ENCODE results near the gene SLC7A7.
"Not testable (repeated sequence)": the region's sequence is repeated elsewhere in the genome, so short reads cannot be mapped to it uniquely, and the experiment has no call there.

Gene SLC7A7

DNA sequence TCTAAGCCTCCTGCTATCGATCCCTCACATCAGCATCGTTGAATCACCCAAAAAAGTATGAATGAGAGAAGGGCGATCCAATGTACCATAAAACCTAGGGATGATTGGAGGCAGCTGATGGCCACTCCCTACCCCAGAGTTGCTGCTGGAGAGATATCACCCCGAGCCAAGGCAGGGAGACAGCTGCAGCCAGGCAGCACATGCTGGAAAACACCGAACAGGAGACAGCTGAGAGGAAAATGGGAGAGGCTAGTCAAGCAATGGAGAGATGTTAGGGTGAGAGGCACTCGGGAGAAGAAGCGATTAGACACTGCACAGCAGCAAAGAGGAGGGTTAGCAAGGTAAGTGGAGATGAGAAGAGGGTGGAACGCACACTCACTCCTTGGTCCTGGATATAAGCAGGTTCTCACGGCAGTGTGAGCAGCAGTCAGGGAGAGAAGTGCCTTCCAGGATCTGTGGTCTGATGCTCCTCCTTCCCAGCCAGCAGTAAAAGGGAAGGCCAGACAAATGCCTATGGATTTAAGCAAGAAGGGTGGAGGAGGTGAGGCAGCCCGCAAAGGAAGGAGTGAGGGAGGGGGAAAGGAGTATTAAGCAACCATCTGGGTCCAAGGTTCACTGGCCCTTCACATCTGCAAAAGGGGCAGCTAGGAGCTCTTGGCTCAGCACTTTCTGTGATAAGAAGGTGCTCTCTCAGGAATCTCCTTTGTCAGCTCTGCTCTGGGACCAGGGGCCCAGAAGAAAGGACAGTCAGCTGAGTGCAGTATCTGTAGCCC lies at the start of gene SLC7A7:
Gene SLC7A7, minus strand, starts transcription at position 495 of the 773 bp plus-strand sequence. CDS start 2,037 bp downstream, outside the sequence.
- Mint-ChIP-seq H3K4me1 (ENCODE audit: low read depth) (peaks cover 18% of the 10 kb centered on the region), H3K27me3 (ENCODE audit: low read depth) (peaks cover 6% of the 10 kb centered on the region), H3K9me3 (no peaks in the 10 kb centered on the region), H3K27ac (no peak within 1 kb of the TSS), H3K4me3 (no peak within 1 kb of the TSS), H3K36me3 (ENCODE audit: low read depth) (no peaks in the 10 kb centered on the region)
- no peak for DNase-seq (ENCODE audit: low spot score)

DNA sequence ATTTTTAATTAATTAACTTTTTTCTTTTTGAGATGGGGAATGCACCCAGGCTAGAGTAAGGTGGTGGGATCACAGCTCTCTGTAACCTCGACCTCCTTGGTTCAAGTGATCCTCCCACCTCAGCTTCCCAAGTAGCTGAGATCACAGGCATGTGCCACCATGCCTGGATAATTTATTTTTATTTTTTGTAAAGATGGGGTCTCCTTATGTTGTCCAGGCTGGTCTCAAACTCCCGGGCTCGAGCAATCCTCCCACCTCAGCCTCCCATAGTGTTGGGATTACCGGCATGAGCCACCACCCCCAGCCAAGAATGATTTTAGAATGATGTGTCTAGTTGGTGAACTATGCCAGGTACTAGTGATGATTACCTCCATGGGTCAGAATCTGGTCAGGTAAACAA lies 49.7 kb upstream of the SLC7A7 start:
- Mint-ChIP-seq H3K4me1 (ENCODE audit: low read depth) (no peaks in the 10 kb centered on the region), H3K36me3 (ENCODE audit: low read depth) (no peaks in the 10 kb centered on the region), H3K27ac (no peak overlapping the region), H3K27me3 (ENCODE audit: low read depth) (peaks cover 24% of the 10 kb centered on the region), H3K9me3 (peaks cover 7% of the 10 kb centered on the region), H3K4me3 (no peak overlapping the region)
- no peak for DNase-seq (ENCODE audit: low spot score)

GRCh38 chr14:22861651-22862050 lies 46.4 kb upstream of the SLC7A7 start:
- H3K4me1 Mint-ChIP-seq (ENCODE audit: low read depth) = peaks cover 8% of the 10 kb centered on the region
- H3K4me3 Mint-ChIP-seq = no peak overlapping the region
- DNase-seq (ENCODE audit: low spot score) = no peak
- H3K9me3 Mint-ChIP-seq = peaks cover 7% of the 10 kb centered on the region
- H3K36me3 Mint-ChIP-seq (ENCODE audit: low read depth) = no peaks in the 10 kb centered on the region
- no peak overlapping the region for H3K27ac Mint-ChIP-seq
- H3K27me3 Mint-ChIP-seq (ENCODE audit: low read depth) = peaks cover 39% of the 10 kb centered on the region

DNA sequence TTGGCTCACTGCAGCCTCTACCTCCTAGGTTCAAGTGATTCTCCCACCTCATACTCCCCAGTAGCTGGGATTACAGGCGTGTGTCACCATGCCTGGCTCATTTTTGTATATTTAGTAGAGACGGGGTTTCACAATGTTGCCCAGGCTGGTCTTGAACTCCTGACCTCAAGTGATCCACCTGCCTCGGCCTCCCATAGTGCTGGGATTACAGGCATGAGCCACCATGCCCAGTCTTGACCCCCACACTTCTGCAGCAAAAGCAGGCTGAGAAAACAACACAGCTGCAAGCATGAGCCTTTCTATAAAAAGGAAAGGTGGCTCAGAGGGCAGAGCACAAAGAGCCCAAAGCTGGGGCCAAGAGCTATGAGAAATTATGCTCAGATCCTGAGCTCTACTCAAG lies 45.1 kb upstream of the SLC7A7 start:
- not testable (repeated sequence) for DNase-seq (ENCODE audit: low spot score); H3K36me3 Mint-ChIP-seq (ENCODE audit: low read depth); H3K27ac Mint-ChIP-seq; H3K9me3 Mint-ChIP-seq; H3K4me3 Mint-ChIP-seq
- Mint-ChIP-seq H3K4me1 (ENCODE audit: low read depth) (peaks cover 11% of the 10 kb centered on the region), H3K27me3 (ENCODE audit: low read depth) (peaks cover 46% of the 10 kb centered on the region)

- Mint-ChIP-seq H3K9me3 (peaks cover 2% of the 10 kb centered on the region), H3K36me3 (ENCODE audit: low read depth) (peaks cover 2% of the 10 kb centered on the region), H3K4me1 (ENCODE audit: low read depth) (peaks cover 21% of the 10 kb centered on the region), H3K27ac (no peak overlapping the region), H3K27me3 (ENCODE audit: low read depth) (peaks cover 32% of the 10 kb centered on the region), H3K4me3 (no peak overlapping the region)
- no peak for DNase-seq (ENCODE audit: low spot score)
Observed at GRCh38 chr14:22856428-22856827, 41.2 kb upstream of the SLC7A7 start.

DNA sequence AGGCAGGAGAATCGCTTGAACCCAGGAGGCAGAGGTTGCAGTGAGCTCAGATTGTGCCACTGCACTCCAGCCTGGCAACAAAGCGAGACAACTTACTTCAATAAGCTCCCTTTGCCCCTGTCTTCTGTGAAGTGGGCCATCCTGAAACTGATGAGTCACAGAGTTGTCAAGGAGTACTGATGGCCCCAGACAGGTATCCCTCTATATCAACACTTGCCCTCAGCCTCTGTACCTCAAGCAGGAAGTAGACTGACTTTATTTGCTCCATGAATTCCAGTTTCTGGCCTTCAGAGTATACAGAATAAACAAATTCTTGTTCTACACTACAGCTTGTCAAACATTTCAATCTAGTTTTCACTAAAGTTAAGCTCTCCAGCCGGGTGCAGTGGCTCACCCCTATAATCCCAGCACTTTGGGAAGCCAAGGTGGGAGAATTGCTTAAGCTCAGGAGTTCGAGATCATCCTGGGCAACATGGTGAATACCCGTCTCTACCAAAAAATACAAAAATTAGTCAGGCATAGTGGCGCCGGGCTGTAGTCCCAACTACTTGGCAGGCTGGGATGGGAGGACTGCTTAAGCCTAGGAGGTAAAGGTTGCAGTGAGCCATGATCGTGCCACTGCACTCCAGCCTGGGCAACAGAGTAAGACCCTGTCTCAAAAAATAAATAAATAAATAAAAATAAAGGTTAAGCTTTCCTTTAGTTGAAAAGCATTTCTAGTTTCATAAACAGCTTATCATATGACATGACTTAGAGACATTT lies 39.9 kb upstream of the SLC7A7 start:
- H3K9me3 Mint-ChIP-seq = no peaks in the 10 kb centered on the region
- H3K4me3 Mint-ChIP-seq = no peak overlapping the region
- no peak for DNase-seq (ENCODE audit: low spot score)
- peaks cover 24% of the 10 kb centered on the region for H3K4me1 Mint-ChIP-seq (ENCODE audit: low read depth)
- H3K36me3 Mint-ChIP-seq (ENCODE audit: low read depth) = peaks cover 2% of the 10 kb centered on the region
- H3K27me3 Mint-ChIP-seq (ENCODE audit: low read depth) = peaks cover 25% of the 10 kb centered on the region
- H3K27ac Mint-ChIP-seq = no peak overlapping the region

DNA sequence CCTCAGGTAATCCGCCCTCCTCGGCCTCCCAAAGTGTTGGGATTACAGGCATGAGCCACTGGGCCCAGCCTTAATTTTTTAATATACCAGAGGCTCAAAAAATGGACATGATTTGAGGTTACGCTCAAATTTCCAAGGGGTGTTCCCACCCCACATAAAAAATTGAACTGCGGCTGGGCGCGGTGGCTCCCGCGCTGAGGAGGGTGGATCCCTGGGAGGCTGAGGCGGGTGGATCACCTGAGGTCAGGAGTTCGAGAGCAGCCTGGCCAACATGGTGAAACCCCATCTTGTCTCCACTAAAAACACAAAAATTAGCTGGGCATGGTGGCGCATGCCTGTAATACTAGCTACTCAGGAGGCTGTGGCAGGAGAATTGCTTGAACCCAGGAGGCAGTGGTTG lies 39.1 kb upstream of the SLC7A7 start:
- not testable (repeated sequence) for H3K9me3 Mint-ChIP-seq; DNase-seq (ENCODE audit: low spot score); H3K27ac Mint-ChIP-seq; H3K4me3 Mint-ChIP-seq; H3K36me3 Mint-ChIP-seq (ENCODE audit: low read depth)
- peaks cover 25% of the 10 kb centered on the region for H3K27me3 Mint-ChIP-seq (ENCODE audit: low read depth)
- H3K4me1 Mint-ChIP-seq (ENCODE audit: low read depth) = peaks cover 24% of the 10 kb centered on the region

DNA sequence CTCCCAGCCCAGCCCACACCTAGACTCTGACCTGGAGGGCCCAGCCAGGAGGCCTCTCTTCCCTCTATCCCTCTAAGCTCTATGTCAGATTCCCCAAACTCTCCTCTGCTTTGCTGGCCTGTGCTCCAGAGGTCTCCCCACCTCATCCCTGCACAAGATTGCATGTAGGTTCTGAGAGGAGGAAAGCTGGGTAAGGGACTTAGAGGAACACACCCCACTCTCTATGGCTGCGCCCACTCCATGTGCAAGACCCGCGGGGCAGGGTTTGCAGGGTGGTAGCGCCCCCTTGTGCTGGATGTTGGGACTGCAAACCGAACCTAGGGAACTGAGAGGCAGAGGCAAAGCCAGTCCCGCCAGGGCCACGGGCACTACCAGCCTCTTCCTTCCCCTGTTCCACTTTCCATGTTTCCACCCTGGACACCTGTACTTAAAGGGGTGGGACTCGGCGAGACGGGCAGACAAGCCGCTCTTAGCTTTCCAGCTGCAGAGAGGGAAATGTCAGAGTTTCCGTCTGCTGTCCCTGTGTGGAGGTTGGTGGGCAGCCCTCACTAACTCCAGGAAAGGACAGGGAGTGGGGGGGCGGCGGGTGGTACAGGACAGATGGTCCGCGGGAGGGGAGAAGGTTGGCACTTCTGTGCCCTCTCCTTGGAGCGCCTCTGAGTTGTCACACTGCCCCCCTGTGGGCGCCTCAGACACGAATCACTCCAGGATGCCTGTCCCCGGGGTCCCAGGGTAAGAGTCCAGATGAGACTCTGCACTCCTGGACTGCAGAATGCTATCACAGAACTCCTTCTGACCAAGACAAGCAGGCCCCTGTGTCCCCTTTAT lies 37.9 kb upstream of the SLC7A7 start:
- DNase-seq (ENCODE audit: low spot score) = peak; percentile 80

GRCh38 chr14:22852599-22852939 lies 37.3 kb upstream of the SLC7A7 start:
- Mint-ChIP-seq H3K27me3 (ENCODE audit: low read depth) (peaks cover 26% of the 10 kb centered on the region), H3K27ac (no peak overlapping the region), H3K4me1 (ENCODE audit: low read depth) (peaks cover 16% of the 10 kb centered on the region), H3K36me3 (ENCODE audit: low read depth) (peaks cover 2% of the 10 kb centered on the region), H3K4me3 (no peak overlapping the region), H3K9me3 (no peaks in the 10 kb centered on the region)
- no peak for DNase-seq (ENCODE audit: low spot score)

More for the DNA sequence above, 37.9 kb upstream of the SLC7A7 start:
- Mint-ChIP-seq H3K27ac (no peak overlapping the region), H3K36me3 (ENCODE audit: low read depth) (peaks cover 2% of the 10 kb centered on the region), H3K4me1 (ENCODE audit: low read depth) (peaks cover 18% of the 10 kb centered on the region), H3K27me3 (ENCODE audit: low read depth) (peaks cover 22% of the 10 kb centered on the region), H3K4me3 (peak overlapping the region; percentile 80), H3K9me3 (no peaks in the 10 kb centered on the region)

DNA sequence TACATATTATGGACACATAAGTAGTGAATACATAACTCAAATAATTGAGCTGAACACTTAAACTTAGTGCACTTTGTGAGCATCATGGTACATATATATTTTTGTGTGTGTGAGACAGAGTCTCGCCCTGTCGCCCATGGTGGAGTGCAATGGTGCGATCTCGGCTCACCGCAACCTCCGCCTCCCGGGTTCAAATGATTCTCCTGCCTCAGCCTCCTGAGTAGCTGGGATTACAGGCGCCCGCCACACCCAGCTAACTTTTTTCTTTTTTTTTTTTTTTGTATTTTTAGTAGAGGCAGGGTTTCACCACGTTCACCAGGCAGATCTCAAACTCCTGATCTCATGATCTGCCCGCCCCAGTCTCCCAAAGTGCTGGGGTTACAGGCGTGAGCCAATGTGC lies 36.9 kb upstream of the SLC7A7 start:
- peaks cover 16% of the 10 kb centered on the region for H3K4me1 Mint-ChIP-seq (ENCODE audit: low read depth)

DNA sequence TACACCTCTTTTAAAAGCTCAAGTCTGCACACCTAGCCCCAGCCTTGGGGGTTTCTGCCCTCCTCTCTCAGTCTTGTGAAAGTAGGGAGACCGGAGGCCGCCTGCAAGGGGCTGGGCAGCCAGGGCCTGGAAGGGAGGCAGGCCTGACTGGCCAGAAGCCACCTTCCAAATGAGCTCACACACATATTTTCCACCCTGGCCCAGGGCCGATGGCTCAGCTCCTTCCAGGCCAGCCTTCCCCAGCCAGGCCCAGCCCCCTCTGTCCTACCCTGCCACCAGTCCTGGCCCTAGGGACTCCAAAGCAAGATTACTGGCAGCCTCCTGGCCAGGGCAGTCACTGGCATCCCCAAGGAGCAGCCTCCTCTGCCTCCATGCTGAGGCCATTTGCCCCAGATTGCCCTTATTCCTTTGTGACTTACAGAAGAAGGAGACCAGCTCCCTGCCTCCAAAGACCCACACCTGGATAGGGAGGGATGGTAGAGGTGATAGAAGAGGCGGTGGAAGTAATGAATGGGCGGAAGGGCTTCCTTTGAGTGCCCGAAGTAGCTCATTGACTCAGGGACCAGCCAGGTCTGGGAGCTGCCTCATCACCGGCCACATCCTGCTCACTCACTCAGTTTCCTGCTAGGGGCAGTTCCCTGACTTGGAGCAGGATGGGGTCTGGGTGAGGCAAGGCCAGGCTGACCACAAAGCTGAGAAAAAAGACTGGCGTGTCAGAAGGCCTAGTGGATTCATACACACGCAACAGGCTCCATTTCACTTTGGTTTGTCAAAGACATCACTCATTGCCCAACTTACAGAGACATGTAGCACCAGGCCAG lies 35.9 kb upstream of the SLC7A7 start:
- H3K4me1 Mint-ChIP-seq (ENCODE audit: low read depth) = peaks cover 14% of the 10 kb centered on the region
- no peak overlapping the region for H3K27ac Mint-ChIP-seq
- H3K27me3 Mint-ChIP-seq (ENCODE audit: low read depth) = peaks cover 18% of the 10 kb centered on the region
- H3K4me3 Mint-ChIP-seq = no peak overlapping the region
- DNase-seq (ENCODE audit: low spot score) = peak; percentile 44
- no peaks in the 10 kb centered on the region for H3K9me3 Mint-ChIP-seq
- peaks cover under 1% of the 10 kb centered on the region for H3K36me3 Mint-ChIP-seq (ENCODE audit: low read depth)

More for the DNA sequence above, 36.9 kb upstream of the SLC7A7 start:
- not testable (repeated sequence) for H3K27ac Mint-ChIP-seq; H3K36me3 Mint-ChIP-seq (ENCODE audit: low read depth); H3K9me3 Mint-ChIP-seq; DNase-seq (ENCODE audit: low spot score); H3K4me3 Mint-ChIP-seq
- H3K27me3 Mint-ChIP-seq (ENCODE audit: low read depth) = peaks cover 22% of the 10 kb centered on the region

GRCh38 chr14:22849212-22849819 lies 34.1 kb upstream of the SLC7A7 start:
- Mint-ChIP-seq H3K36me3 (ENCODE audit: low read depth) (no peaks in the 10 kb centered on the region), H3K27me3 (ENCODE audit: low read depth) (peaks cover 13% of the 10 kb centered on the region), H3K4me3 (no peak overlapping the region), H3K27ac (no peak overlapping the region), H3K9me3 (no peaks in the 10 kb centered on the region), H3K4me1 (ENCODE audit: low read depth) (peaks cover 14% of the 10 kb centered on the region)
- no peak for DNase-seq (ENCODE audit: low spot score)

Measured in T-helper 2 cell treated with Interferon-gamma antibody and Interleukin-4, amounts not matched to agents 5 μg/mL and 100 μg/mL, for 36 hours (primary cell).